PC-3 (cell line): ENCODE data around the gene WNK2. TPM values are rescaled to one million over a fixed set of nuclear protein-coding genes. Genes with fewer than 3 reads are reported as not detected.

ENCODE experiments used
- ATAC-seq: fragments of 200-7000 bp; cut with Tn5 transposase; 2 replicates; pipeline ENCODE4 v1.9.1; 2020; ENCODE audit warnings: mild to moderate bottlenecking, moderate library complexity
- BruUV-seq: library from RNA; stranded (reverse); fragments of 400-500 nt; replicated peaks from 2 replicates; lab custom pipeline; 2021; lab: Mats Ljungman, UMichigan
- CTCF ChIA-PET: fragments of 300-600 bp; sonication (Branson Sonifier 250); formaldehyde crosslinking; loops from one replicate; lab custom pipeline; 2022; ENCODE audit warnings: antibody characterized with exemption; lab: Charles Lee
- POLR2A ChIA-PET: fragments of 300-600 bp; sonication (Branson Sonifier 250); formaldehyde crosslinking; loops from one replicate; lab custom pipeline; 2022; ENCODE audit warnings: antibody characterized with exemption; ENCODE audit not compliant: unreplicated experiment; lab: Charles Lee
- DNase-seq: peaks from one replicate; pipeline ENCODE4 v3.0.0-alpha.2; 2015
- H2AFZ ChIP-seq: fragments of 300-600 bp; sonication (generic); 2 replicates; pipeline ENCODE4 v1.6.0; 2016; ENCODE audit warnings: antibody characterized with exemption, low read length
- H3F3A ChIP-seq: fragments of 300-600 bp; sonication (generic); one replicate; pipeline ENCODE4 v1.6.0; 2017; ENCODE audit warnings: antibody characterized with exemption, low read length, control low read depth, mild to moderate bottlenecking; ENCODE audit not compliant: unreplicated experiment
- H3K27ac ChIP-seq: fragments of 300-600 bp; sonication (generic); 2 replicates; pipeline ENCODE4 v1.5.1; 2016; ENCODE audit warnings: mild to moderate bottlenecking, low read length
- H3K27me3 ChIP-seq: fragments of 300-600 bp; sonication (generic); 2 replicates; pipeline ENCODE4 v1.6.1; 2016; ENCODE audit warnings: low read length, mixed read lengths
- H3K36me3 ChIP-seq: fragments of 300-600 bp; sonication (generic); 2 replicates; pipeline ENCODE4 v1.6.1; 2016; ENCODE audit warnings: low read depth, mixed run types, low read length, mixed read lengths
- H3K4me1 ChIP-seq: fragments of 300-600 bp; sonication (generic); 2 replicates; pipeline ENCODE4 v1.5.1; 2016; ENCODE audit warnings: low read length; ENCODE audit not compliant: insufficient read depth
- H3K4me2 ChIP-seq: fragments of 300-600 bp; sonication (generic); 2 replicates; pipeline ENCODE4 v1.6.0; 2016; ENCODE audit warnings: low read length
- H3K4me3 ChIP-seq: fragments of 300-600 bp; sonication (generic); 2 replicates; pipeline ENCODE4 v1.5.1; 2016; ENCODE audit warnings: mild to moderate bottlenecking, low read length, mixed read lengths
- H3K79me2 ChIP-seq: fragments of 300-600 bp; sonication (generic); 2 replicates; pipeline ENCODE4 v1.6.1; 2017; ENCODE audit warnings: low read length, mixed read lengths
- H3K9ac ChIP-seq: fragments of 300-600 bp; sonication (generic); 2 replicates; pipeline ENCODE4 v1.6.0; 2016; ENCODE audit warnings: mild to moderate bottlenecking, low read length
- H3K9me2 ChIP-seq: fragments of 300-600 bp; sonication (generic); replicated peaks from 2 replicates; pipeline ENCODE4 v1.6.1; 2016; ENCODE audit warnings: mixed run types, low read length, mixed read lengths
- H3K9me3 ChIP-seq: fragments of 300-600 bp; sonication (generic); 2 replicates; pipeline ENCODE4 v1.6.1; 2016; ENCODE audit warnings: low read length, mixed read lengths
- H4K20me1 ChIP-seq: fragments of 300-600 bp; sonication (generic); 2 replicates; pipeline ENCODE4 v1.6.1; 2016; ENCODE audit warnings: low read length, mixed read lengths
- EZH2 ChIP-seq: fragments of 300-600 bp; sonication (generic); IDR thresholded peaks from one replicate; pipeline ENCODE4 v1.6.1; 2017; ENCODE audit warnings: antibody characterized with exemption, mild to moderate bottlenecking, low read length; ENCODE audit not compliant: unreplicated experiment
- EZH2phosphoT487 ChIP-seq: fragments of 300-600 bp; sonication (generic); IDR thresholded peaks from 2 replicates; pipeline ENCODE4 v1.6.1; 2018; ENCODE audit warnings: mild to moderate bottlenecking, antibody characterized with exemption, low read length, borderline replicate concordance
- intact Hi-C: fragments of 100-400 bp; cut with micrococcal nuclease; formaldehyde crosslinking; loops from 2 replicates; pipeline ENCODE4 v1.9.0; 2023
- total RNA-seq: library from RNA; depleted of rRNA; stranded (reverse); fragments of >200 nt; gene quantifications from 2 replicates; pipeline ENCODE4 v1.2.3, GENCODE V29; 2014
- TF ChIP-seq, protein P1 (sequence below): fragments of 300-600 bp; sonication (generic); conservative IDR thresholded peaks from 2 replicates; pipeline ENCODE4 v1.5.1; 2017; ENCODE audit warnings: antibody characterized with exemption, low read depth, mild to moderate bottlenecking, low read length

WNK2 gene
- total RNA-seq, 1 experiment from 2014 or later = 11.7 TPM

DNA sequence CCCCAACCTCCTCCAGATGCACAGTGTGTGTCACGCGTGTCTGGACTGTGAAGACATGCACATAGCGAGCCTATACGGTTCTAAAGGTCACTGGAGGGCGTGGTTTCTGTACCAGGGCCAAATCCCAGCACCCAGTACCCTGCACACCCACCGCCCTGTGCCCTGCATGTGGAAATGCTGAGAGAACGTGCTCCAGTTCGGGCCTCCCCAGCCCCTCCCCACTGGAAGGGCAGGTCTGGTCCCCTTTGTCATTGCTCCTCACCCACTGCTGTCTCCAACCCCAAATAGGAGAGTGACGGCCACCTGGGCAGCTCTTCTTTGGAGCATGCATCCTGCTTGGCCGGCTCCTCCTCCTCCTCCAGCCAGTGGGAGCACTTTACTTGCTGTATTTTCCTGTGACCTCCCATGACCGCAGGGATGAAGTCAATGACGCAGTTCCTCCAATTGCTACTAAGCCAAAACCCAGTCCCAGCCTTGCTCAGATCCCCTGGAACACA is 116.7 kb downstream of the WNK2 start:
- Histone ChIP-seq H4K20me1 (no peaks in the 10 kb centered on the region), H3K79me2 (no peaks in the 10 kb centered on the region), H3F3A (no peaks in the 10 kb centered on the region), H3K9me2 (no peaks in the 10 kb centered on the region), H3K4me2 (no peak overlapping the region), H3K9ac (no peak overlapping the region), H3K27me3 (no peaks in the 10 kb centered on the region), H2AFZ (no peak overlapping the region), H3K4me3 (no peak overlapping the region), H3K9me3 (no peaks in the 10 kb centered on the region), H3K36me3 (no peaks in the 10 kb centered on the region), H3K27ac (no peak overlapping the region), H3K4me1 (no peaks in the 10 kb centered on the region)
- CTCF ChIA-PET = no interaction called here
- POLR2A ChIA-PET = no interaction called here
- no TSS peak for BruUV-seq
- DNase-seq (no peak), ATAC-seq (no peak)
- no peak for TF ChIP-seq EZH2
- TF ChIP-seq, protein P1, sequence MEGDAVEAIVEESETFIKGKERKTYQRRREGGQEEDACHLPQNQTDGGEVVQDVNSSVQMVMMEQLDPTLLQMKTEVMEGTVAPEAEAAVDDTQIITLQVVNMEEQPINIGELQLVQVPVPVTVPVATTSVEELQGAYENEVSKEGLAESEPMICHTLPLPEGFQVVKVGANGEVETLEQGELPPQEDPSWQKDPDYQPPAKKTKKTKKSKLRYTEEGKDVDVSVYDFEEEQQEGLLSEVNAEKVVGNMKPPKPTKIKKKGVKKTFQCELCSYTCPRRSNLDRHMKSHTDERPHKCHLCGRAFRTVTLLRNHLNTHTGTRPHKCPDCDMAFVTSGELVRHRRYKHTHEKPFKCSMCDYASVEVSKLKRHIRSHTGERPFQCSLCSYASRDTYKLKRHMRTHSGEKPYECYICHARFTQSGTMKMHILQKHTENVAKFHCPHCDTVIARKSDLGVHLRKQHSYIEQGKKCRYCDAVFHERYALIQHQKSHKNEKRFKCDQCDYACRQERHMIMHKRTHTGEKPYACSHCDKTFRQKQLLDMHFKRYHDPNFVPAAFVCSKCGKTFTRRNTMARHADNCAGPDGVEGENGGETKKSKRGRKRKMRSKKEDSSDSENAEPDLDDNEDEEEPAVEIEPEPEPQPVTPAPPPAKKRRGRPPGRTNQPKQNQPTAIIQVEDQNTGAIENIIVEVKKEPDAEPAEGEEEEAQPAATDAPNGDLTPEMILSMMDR = no peak
- TF ChIP-seq EZH2phosphoT487 = no peak
- intact Hi-C loops = no loop called here

DNA sequence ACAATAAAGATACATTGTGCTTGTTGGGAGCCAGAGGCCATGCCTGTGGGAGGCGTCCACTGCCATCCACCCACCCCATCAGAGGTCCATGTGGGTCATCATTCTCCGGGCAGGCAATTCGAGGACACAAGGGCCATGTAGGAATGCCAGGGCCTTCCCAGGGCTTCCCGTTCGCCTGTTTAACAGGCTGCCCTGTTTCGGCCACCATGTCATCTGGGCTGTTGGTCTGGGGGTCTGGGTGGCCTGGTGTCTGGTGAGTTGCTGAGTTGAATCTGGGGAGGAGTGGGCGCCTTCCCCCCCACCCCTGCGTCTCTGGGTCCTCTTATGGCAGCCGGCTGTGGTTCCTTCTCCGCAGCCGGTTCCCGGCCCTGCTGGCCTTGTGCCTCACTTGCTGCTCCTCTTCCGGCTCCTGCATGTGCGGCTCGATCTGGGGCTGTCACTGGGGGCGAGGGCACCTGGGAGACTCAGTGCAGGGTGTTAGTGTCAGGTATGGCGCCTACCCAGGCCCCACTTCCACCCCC is 117.4 kb downstream of the WNK2 start:
- ATAC-seq (no peak), DNase-seq (no peak)
- no peaks in the 10 kb centered on the region for H3K9me2 ChIP-seq
- ChIA-PET POLR2A (no interaction called here), CTCF (no interaction called here)
- H3K27me3 ChIP-seq = no peaks in the 10 kb centered on the region
- no peaks in the 10 kb centered on the region for H3F3A ChIP-seq
- no peaks in the 10 kb centered on the region for H3K9me3 ChIP-seq
- intact Hi-C loops = no loop called here
- H3K79me2 ChIP-seq = no peaks in the 10 kb centered on the region
- TF ChIP-seq, protein P1 = no peak
- no peak for TF ChIP-seq EZH2
- no peak for TF ChIP-seq EZH2phosphoT487
- no peak overlapping the region for H3K27ac ChIP-seq
- H3K4me1 ChIP-seq = no peaks in the 10 kb centered on the region
- no peaks in the 10 kb centered on the region for H3K36me3 ChIP-seq
- H3K9ac ChIP-seq = no peak overlapping the region
- H3K4me3 ChIP-seq = no peak overlapping the region
- no peak overlapping the region for H3K4me2 ChIP-seq
- no TSS peak for BruUV-seq
- H4K20me1 ChIP-seq = no peaks in the 10 kb centered on the region
- H2AFZ ChIP-seq = no peak overlapping the region

DNA sequence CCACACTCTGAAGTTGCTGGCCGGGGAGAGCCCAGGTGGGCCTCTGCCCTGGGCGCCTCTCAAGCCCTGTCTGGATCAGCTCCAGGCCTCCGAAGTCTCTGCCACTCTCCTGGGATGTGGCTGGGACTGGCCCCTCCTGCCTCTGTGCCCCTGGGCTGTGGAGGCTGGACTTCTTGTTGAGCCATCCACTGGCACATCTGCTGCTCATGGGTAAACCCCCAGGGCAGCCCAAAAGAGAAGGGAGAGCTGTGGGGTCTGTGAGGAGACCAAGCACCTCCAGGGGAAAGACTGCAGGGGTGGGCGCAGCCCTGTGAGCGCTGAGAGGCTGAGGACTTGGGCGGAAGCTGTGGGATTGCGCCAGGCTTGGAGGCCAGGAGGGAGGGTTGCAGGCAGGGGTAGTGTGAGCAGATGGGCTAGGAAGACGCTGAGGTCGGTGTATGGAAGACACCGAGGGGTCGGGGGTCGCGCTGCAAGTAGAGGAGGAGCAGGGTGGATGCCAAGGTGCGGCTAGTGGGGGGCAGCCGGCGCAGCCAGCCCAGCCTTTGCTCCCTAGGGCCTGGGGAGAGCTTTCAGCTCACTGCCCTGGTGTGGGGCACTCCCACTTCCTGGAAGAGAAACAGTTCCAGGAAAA is 118.1 kb downstream of the WNK2 start:
- Histone ChIP-seq H3K36me3 (no peaks in the 10 kb centered on the region), H3K79me2 (no peaks in the 10 kb centered on the region), H3K27ac (no peak overlapping the region), H3K4me1 (no peaks in the 10 kb centered on the region), H3K9ac (no peak overlapping the region), H3K9me3 (no peaks in the 10 kb centered on the region), H3F3A (no peaks in the 10 kb centered on the region), H3K9me2 (no peaks in the 10 kb centered on the region), H4K20me1 (no peaks in the 10 kb centered on the region), H2AFZ (no peak overlapping the region), H3K27me3 (no peaks in the 10 kb centered on the region), H3K4me2 (no peak overlapping the region), H3K4me3 (no peak overlapping the region)
- intact Hi-C loops = no loop called here
- POLR2A ChIA-PET = interaction anchor here (0.7 kb wide), 1 partner anchor 265 kb away, joined by 4 read pairs; no protein-coding TSS in a partner anchor
- DNase-seq = no peak
- TF ChIP-seq EZH2 (no peak), EZH2phosphoT487 (no peak)
- TF ChIP-seq, protein P1 = no peak
- no peak for ATAC-seq
- CTCF ChIA-PET = interaction anchor here (0.6 to 1.0 kb wide), 4 partner anchors 15 to 855 kb away, joined by 3 to 6 read pairs (median 4); no protein-coding TSS in a partner anchor
- BruUV-seq = no TSS peak
